ENCODE measurements around the gene ZC3H12C. TPM values are rescaled to one million over a fixed set of nuclear protein-coding genes. Genes with fewer than 3 reads are reported as not detected.

ZC3H12C gene
- total RNA-seq, 1 donor from 2014 or later: 6.3 TPM

DNA sequence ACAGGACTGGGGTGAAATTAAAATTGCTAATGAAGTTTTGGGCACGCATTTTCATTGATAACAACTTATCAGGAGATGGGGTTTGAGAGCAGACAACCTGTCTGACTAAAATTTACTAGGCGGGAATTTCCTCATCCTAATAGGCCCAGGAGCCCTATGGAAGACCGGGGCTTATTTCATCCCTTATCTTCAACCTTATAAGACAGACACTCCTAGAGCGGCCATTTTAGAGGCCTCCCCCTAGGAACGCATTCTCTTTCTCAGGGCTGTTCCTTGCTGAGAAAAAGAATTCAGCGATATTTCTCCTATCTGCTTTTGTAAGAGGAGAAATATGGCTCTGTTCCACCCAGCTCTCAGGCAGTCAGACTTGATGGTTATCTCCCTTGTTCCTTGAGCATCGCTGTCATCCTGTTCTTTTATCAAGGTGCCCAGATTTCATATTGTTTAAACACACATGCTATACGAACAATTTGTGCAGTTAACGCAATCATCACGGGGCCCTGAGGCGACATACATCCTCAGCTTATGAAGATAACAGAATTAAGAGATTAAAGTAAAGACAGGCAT is 39.3 kb upstream of the ZC3H12C start:
- intact Hi-C loops (cut with DNase I): no loop called here

DNA sequence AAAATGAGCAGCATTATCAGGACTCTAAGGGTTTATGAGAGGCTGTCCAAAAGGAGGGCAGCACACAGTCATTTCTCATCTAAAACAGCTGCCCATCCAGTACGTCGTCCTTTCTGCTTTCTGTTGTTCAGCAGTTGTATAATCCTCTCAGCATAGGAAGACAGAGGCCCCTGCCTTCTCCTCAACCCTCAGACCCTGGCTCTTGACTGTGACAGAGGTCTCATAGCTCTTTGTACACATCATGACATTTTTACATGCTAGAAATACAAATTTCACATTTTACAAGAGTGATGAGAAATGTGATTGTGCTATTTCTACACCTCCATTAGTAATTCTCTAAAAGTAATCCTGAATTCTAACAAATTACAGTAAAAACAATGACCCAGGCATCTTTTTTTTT is 36.2 kb upstream of the ZC3H12C start:
- H3K27me3 ChIP-seq: no peaks in the 10 kb centered on the region
- no peaks in the 10 kb centered on the region for H3K4me1 ChIP-seq
- no peaks in the 10 kb centered on the region for H3K36me3 ChIP-seq
- peaks cover 0 to 8% of the 10 kb centered on the region in 2 donors for H3K9me3 ChIP-seq
- H3K4me3 ChIP-seq: no peak overlapping the region
- TF ChIP-seq, protein P1, sequence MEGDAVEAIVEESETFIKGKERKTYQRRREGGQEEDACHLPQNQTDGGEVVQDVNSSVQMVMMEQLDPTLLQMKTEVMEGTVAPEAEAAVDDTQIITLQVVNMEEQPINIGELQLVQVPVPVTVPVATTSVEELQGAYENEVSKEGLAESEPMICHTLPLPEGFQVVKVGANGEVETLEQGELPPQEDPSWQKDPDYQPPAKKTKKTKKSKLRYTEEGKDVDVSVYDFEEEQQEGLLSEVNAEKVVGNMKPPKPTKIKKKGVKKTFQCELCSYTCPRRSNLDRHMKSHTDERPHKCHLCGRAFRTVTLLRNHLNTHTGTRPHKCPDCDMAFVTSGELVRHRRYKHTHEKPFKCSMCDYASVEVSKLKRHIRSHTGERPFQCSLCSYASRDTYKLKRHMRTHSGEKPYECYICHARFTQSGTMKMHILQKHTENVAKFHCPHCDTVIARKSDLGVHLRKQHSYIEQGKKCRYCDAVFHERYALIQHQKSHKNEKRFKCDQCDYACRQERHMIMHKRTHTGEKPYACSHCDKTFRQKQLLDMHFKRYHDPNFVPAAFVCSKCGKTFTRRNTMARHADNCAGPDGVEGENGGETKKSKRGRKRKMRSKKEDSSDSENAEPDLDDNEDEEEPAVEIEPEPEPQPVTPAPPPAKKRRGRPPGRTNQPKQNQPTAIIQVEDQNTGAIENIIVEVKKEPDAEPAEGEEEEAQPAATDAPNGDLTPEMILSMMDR (IDR thresholded peaks at IDR 0.05): no peak
- intact Hi-C loops (cut with DNase I): no loop called here
- no peak for DNase-seq (ENCODE audit: low spot score in 2 of 2)
- H3K27ac ChIP-seq: no peak overlapping the region

More for the DNA sequence above, 39.3 kb upstream of the ZC3H12C start:
- Histone ChIP-seq H3K36me3 (no peaks in the 10 kb centered on the region), H3K9me3 (peaks cover 0 to 8% of the 10 kb centered on the region in 2 donors), H3K27me3 (no peaks in the 10 kb centered on the region), H3K27ac (no peak overlapping the region), H3K4me3 (no peak overlapping the region), H3K4me1 (no peaks in the 10 kb centered on the region)
- TF ChIP-seq, protein P1 (IDR thresholded peaks at IDR 0.05): no peak
- no peak for DNase-seq (ENCODE audit: low spot score in 2 of 2)

DNA sequence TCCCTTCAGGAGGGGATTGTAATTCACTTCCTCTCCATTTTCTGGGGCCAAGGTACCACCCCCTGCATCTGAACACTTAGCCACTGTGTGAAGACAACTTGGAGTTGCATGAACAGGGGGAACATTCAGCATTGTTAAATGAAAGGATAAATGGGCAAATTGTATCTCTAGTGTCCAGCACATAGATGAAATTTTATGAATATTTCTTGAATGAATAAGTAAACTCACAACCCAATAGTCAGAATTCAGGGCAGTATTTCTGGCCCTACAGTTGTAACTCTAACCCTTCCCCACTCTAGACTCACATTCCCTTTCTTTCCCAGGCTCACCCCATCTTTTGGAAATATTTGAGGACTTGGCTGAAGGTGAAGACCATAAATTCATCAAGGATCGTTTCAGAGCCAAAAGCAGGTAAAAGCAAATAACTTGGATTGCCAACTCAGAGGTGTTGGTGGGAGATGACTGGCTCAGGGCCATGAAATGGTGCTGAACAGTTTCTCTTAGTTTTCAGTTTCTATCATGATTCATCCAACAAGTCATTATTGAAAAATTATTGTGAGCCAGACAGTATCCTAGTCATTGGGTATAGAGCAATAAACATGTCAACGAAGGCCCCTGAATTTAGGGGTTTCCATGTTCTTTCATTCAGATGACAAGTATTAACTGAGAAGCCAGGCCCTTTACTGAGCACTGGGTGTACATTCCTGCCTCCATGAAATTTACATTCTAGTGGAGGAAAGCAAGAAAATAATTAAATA is 33.3 kb upstream of the ZC3H12C start:
- H3K27ac ChIP-seq: no peak overlapping the region
- no peak overlapping the region for H3K4me3 ChIP-seq
- intact Hi-C loops (cut with DNase I): no loop called here
- H3K27me3 ChIP-seq: no peaks in the 10 kb centered on the region
- H3K9me3 ChIP-seq: no peaks in the 10 kb centered on the region
- TF ChIP-seq, protein P1 (IDR thresholded peaks at IDR 0.05): no peak
- no peaks in the 10 kb centered on the region for H3K4me1 ChIP-seq
- no peaks in the 10 kb centered on the region for H3K36me3 ChIP-seq
- no peak for DNase-seq (ENCODE audit: low spot score in 2 of 2)

DNA sequence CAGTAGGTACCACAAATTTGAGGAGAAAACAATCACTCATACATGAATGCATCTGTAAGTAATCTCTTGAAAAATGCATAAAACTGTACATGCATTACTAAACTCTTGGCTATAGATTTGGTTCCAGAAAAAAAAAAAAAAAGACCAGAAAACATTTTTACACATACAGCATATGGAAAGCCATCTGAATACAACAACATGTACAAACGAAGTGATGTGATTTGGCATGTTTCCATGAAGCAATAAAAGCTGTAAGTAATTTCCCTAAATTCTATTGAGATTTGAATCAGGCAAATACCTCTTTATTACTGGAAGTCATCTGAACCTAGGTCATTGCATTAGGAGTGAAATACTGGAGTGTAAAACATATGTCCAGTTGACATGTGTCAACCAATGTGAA is 31.9 kb upstream of the ZC3H12C start:
- H3K27ac ChIP-seq: no peak overlapping the region
- TF ChIP-seq, protein P1 (IDR thresholded peaks at IDR 0.05): no peak
- H3K36me3 ChIP-seq: no peaks in the 10 kb centered on the region
- no peaks in the 10 kb centered on the region for H3K27me3 ChIP-seq
- no peaks in the 10 kb centered on the region for H3K4me1 ChIP-seq
- intact Hi-C loops (cut with DNase I): no loop called here
- H3K4me3 ChIP-seq: no peak overlapping the region
- DNase-seq (ENCODE audit: low spot score in 2 of 2): no peak
- no peaks in the 10 kb centered on the region for H3K9me3 ChIP-seq

DNA sequence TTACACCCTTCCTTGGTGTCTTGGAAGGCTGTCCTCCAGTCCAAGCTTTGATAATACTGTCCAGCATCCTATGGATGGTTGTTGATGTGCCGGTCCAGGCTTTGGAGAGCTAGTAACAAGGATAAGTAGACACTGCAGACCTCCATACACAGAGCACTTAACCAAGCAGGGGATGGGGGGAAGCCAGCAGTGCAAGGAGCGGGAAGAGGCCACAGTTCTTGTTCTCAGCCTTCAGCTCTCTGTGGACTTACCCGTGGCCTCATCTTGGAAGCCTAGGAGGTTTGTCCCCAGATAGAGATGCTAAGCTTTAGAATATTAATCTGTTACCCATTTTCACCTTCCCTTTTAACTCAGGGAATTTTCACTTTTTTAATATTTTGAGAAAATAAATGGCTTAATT is 30.9 kb upstream of the ZC3H12C start:
- Histone ChIP-seq H3K9me3 (no peaks in the 10 kb centered on the region), H3K27me3 (no peaks in the 10 kb centered on the region), H3K4me1 (no peaks in the 10 kb centered on the region), H3K36me3 (no peaks in the 10 kb centered on the region), H3K27ac (no peak overlapping the region), H3K4me3 (no peak overlapping the region)
- intact Hi-C loops (cut with DNase I): no loop called here
- TF ChIP-seq, protein P1 (IDR thresholded peaks at IDR 0.05): no peak
- no peak for DNase-seq (ENCODE audit: low spot score in 2 of 2)
